CD4-positive, alpha-beta memory T cell (primary cell): ENCODE measurements around the gene MPHOSPH9. TPM values are rescaled to one million over a fixed set of nuclear protein-coding genes. Genes with fewer than 3 reads are reported as not detected.

Experiments used
- CTCF ChIA-PET: fragments of 350-600 bp; sonication (Branson Sonifier 250); formaldehyde crosslinking; loops from one replicate; lab custom pipeline; 2021; ENCODE audit warnings: inconsistent platforms; ENCODE audit not compliant: partially characterized antibody; lab: Charles Lee
- POLR2A ChIA-PET: fragments of 350-600 bp; sonication (Branson Sonifier 250); formaldehyde crosslinking; loops from one replicate; lab custom pipeline; 2021; ENCODE audit not compliant: partially characterized antibody; lab: Charles Lee
- DNase-seq, 5 donors: peaks; one replicate each; pipeline versions ENCODE4 v3.0.0 to v3.0.0-alpha.2; 2020 to 2022; ENCODE audit warnings: mixed read lengths in 1 of 5
- H3K27ac ChIP-seq: one replicate; pipeline ENCODE4 v1.7.0; 2013; ENCODE audit warnings: low read depth, low read length
- H3K27me3 ChIP-seq: 2 replicates; pipeline ENCODE4 v1.7.0; 2013; ENCODE audit warnings: mild to moderate bottlenecking, low read length, moderate library complexity; ENCODE audit not compliant: insufficient read depth
- H3K36me3 ChIP-seq: 2 replicates; pipeline ENCODE4 v1.7.0; 2013; ENCODE audit warnings: mild to moderate bottlenecking, low read length, moderate library complexity; ENCODE audit not compliant: insufficient read depth
- H3K4me1 ChIP-seq: 2 replicates; pipeline ENCODE4 v1.7.0; 2013; ENCODE audit warnings: mild to moderate bottlenecking, low read length, moderate library complexity; ENCODE audit not compliant: insufficient read depth
- H3K4me3 ChIP-seq, 2 donors: one replicate each; pipeline ENCODE4 v1.7.0; 2013; ENCODE audit warnings: low read length in 2 of 2, mild to moderate bottlenecking in 1 of 2
- H3K9me3 ChIP-seq, 2 donors: one replicate each; pipeline ENCODE4 v1.7.0; 2013; ENCODE audit warnings: low read length in 2 of 2, control low read depth in 1 of 2; ENCODE audit not compliant: control insufficient read depth in 1 of 2
- H3K27ac Mint-ChIP-seq, 7 donors: one replicate each; pipeline ENCODE4 v1.8.0; 2020 to 2021; ENCODE audit warnings: mixed read lengths in 7 of 7, mild to moderate bottlenecking in 6 of 7, inconsistent platforms in 3 of 7, moderate library complexity in 3 of 7
- H3K27me3 Mint-ChIP-seq, 2 donors: one replicate each; pipeline ENCODE4 v1.8.0; 2020 to 2021; ENCODE audit warnings: mixed read lengths in 2 of 2
- H3K36me3 Mint-ChIP-seq, 2 donors: one replicate each; pipeline ENCODE4 v1.8.0; 2020 to 2021; ENCODE audit warnings: mixed read lengths in 2 of 2, inconsistent platforms in 1 of 2, mild to moderate bottlenecking in 1 of 2
- H3K4me1 Mint-ChIP-seq, 4 donors: one replicate each; pipeline ENCODE4 v1.8.0; 2020 to 2021; ENCODE audit warnings: mixed read lengths in 4 of 4, mild to moderate bottlenecking in 1 of 4
- H3K4me3 Mint-ChIP-seq, 8 donors: one replicate each; pipeline ENCODE4 v1.8.0; 2020 to 2021; ENCODE audit warnings: mixed read lengths in 8 of 8, mild to moderate bottlenecking in 7 of 8, moderate library complexity in 6 of 8, inconsistent platforms in 3 of 8
- H3K9me3 Mint-ChIP-seq, 8 donors: one replicate each; pipeline ENCODE4 v1.8.0; 2020 to 2021; ENCODE audit warnings: mixed read lengths in 8 of 8, mild to moderate bottlenecking in 5 of 8, inconsistent platforms in 3 of 8, moderate library complexity in 1 of 8
- intact Hi-C: fragments of 100-400 bp; cut with micrococcal nuclease; formaldehyde crosslinking; loops from one replicate; pipeline ENCODE4 v1.15.1; 2023
- polyA plus RNA-seq, 2 donors: library from polyadenylated mRNA; unstranded; fragments of 300-500 nt; fragmentation: Illumina TruSeq; gene quantifications; one replicate each; pipeline ENCODE4 v1.2.3, GENCODE V29; 2021
- total RNA-seq, 2 experiments: library from RNA; stranded (reverse); gene quantifications; one replicate each; pipeline ENCODE4 v1.2.3, GENCODE V29; 2021

Gene MPHOSPH9
- total and polyA plus RNA-seq, 4 experiments from 2014 or later: 14.1 to 62.7 (median 45.1) TPM

GRCh38 chr12:123271001-123271668 is 38.2 kb upstream of the MPHOSPH9 start:
- Histone ChIP-seq H3K9me3 (no peaks in the 10 kb centered on the region), H3K27ac (no peak overlapping the region), H3K4me3 (peak overlapping the region in 1 of 2 donors; percentile 27), H3K4me1 (peaks cover 15% of the 10 kb centered on the region), H3K27me3 (no peaks in the 10 kb centered on the region), H3K36me3 (no peaks in the 10 kb centered on the region)
- DNase-seq: peak; percentile 70 to 74 (median 71)
- Mint-ChIP-seq H3K27ac (no peak overlapping the region), H3K4me3 (no peak overlapping the region), H3K4me1 (peaks cover 10 to 32% (median 15%) of the 10 kb centered on the region in 4 donors), H3K9me3 (no peaks in the 10 kb centered on the region), H3K27me3 (no peaks in the 10 kb centered on the region), H3K36me3 (no peaks in the 10 kb centered on the region)
- POLR2A ChIA-PET: interaction anchor here (0.8 to 2.5 kb wide), 3 partner anchors 20 to 42 kb away, joined by 3 to 13 read pairs (median 5); partner anchors contain the start of genes MPHOSPH9 and MTRFR
- CTCF ChIA-PET: interaction anchor here (1.9 kb wide), 1 partner anchor 312 kb away, joined by 20 read pairs; the partner anchor contains the start of gene TMED2
- intact Hi-C loops: loop anchor here (1.0 kb wide), 2 partner anchors 311 to 347 kb away; no protein-coding TSS in a partner anchor

DNA sequence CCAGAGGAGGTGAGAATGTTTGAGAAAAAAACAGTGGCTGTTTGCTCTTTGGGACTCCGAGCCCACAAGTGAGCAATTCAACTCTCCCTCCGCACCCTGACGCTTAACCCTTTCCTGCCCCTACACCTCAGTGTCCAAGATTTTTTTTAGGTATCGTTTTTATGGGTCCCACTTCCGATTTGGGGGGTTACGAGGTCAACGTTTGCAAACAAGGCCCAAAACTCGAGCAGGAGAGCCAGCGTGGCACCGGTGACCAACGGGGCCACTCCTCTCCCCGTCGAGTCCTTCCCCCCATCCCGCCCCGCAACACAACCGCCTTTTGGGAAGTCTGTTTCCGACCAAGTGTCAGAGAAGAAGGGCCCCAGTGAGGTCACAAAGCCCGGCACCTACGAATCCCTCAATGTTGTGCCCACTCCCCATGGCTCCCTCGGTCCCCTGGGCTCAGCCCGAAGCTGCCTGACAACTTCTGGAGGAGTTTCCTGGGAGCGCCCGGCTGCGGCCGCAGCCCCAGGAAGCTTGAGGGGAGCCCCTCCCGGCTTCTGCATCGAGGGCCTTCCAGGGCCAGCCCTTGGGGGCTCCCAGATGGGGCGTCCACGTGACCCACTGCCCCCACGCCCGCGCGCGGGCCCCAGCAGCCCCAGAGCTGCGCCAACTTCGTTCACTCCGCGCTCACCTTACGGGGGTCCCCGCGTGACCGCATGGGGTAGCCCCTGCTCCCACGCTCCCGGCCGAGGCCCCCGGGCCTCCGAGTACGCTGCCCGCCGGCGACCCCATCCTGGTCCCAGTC is 37.5 kb upstream of the MPHOSPH9 start:
- DNase-seq: peak in 2 of 5 donors; percentile 7 to 45
- Histone ChIP-seq H3K4me3 (peak overlapping the region; percentile 27 to 47), H3K4me1 (peaks cover 15% of the 10 kb centered on the region), H3K27ac (peak overlapping the region; percentile 21), H3K36me3 (no peaks in the 10 kb centered on the region), H3K9me3 (no peaks in the 10 kb centered on the region), H3K27me3 (no peaks in the 10 kb centered on the region)
- intact Hi-C loops: loop anchor here (1.0 kb wide), 1 partner anchor 95 kb away; no protein-coding TSS in a partner anchor
- POLR2A ChIA-PET: interaction anchor here (0.8 to 2.5 kb wide), 3 partner anchors 19 to 41 kb away, joined by 3 to 13 read pairs (median 5); partner anchors contain the start of genes MPHOSPH9 and MTRFR
- Mint-ChIP-seq H3K4me3 (peak overlapping the region; percentile 75 to 89 (median 82)), H3K9me3 (no peaks in the 10 kb centered on the region), H3K27me3 (no peaks in the 10 kb centered on the region), H3K27ac (peak overlapping the region; percentile 32 to 73 (median 60)), H3K4me1 (peaks cover 10 to 32% (median 15%) of the 10 kb centered on the region in 4 donors), H3K36me3 (no peaks in the 10 kb centered on the region)
- CTCF ChIA-PET: interaction anchor here (0.6 to 1.9 kb wide), 5 partner anchors 17 to 313 kb away, joined by 3 to 20 read pairs (median 4); partner anchors contain the start of genes MPHOSPH9, MTRFR and TMED2

DNA sequence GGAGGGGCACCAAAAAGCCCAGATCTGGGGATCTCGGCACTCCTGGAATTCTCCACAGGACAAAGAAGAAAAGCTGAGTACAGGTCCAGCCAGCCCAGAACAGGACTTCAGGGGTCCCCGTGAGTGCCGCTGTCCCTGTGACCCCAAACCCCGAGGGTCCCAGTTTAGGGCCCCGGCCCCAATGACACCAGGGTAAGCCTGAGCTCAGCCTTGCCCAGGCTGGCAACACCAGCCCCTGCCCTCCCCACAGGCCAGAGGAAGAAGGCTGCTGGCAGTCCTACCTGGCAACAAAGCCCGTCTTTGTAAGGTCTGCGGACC is 36.9 kb upstream of the MPHOSPH9 start:
- Mint-ChIP-seq H3K4me1 (peaks cover 10 to 32% (median 15%) of the 10 kb centered on the region in 4 donors), H3K9me3 (no peaks in the 10 kb centered on the region), H3K36me3 (no peaks in the 10 kb centered on the region), H3K4me3 (peak overlapping the region; percentile 75 to 89 (median 82)), H3K27me3 (no peaks in the 10 kb centered on the region), H3K27ac (peak overlapping the region in 6 of 7 donors; percentile 42 to 72 (median 56))
- DNase-seq: no peak
- Histone ChIP-seq H3K27me3 (no peaks in the 10 kb centered on the region), H3K4me3 (peak overlapping the region in 1 of 2 donors; percentile 27), H3K4me1 (peaks cover 15% of the 10 kb centered on the region), H3K36me3 (no peaks in the 10 kb centered on the region), H3K9me3 (no peaks in the 10 kb centered on the region), H3K27ac (peak overlapping the region; percentile 21)
- intact Hi-C loops: loop anchor here (1.0 kb wide), 1 partner anchor 95 kb away; no protein-coding TSS in a partner anchor
- ChIA-PET CTCF (interaction anchor here (0.6 to 1.9 kb wide), 5 partner anchors 18 to 313 kb away, joined by 3 to 20 read pairs (median 4); partner anchors contain the start of genes MPHOSPH9, MTRFR and TMED2), POLR2A (interaction anchor here (0.7 to 2.5 kb wide), 5 partner anchors 18 to 332 kb away, joined by 3 to 13 read pairs (median 3); partner anchors contain the start of genes DDX55, MPHOSPH9 and MTRFR)

DNA sequence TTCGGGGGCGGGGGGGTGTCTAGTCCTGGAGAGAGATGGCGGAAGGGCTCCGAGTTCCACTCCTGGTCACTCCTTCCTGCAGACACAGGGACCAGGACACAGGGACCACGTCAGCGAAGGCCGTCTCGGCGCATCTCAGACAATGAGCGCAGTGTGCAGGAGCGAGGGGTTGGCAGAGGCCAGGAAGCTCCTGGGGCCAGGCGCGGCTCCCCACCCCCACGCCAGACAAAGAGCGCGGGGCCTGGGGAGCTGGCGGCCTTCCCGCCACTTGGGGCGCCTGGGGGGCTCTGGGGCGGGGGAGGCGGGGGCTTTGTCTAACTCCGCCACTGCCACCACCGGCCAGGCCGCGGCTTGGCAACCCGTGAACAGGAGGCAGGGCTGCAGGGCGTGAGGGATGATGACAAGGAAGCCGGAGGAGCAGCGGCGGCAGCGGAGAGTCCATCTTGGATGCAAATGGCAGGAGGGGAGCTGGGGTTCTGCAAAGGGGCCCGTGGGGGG is 36.5 kb upstream of the MPHOSPH9 start:
- no peaks in the 10 kb centered on the region for H3K36me3 Mint-ChIP-seq
- no peaks in the 10 kb centered on the region for H3K9me3 Mint-ChIP-seq
- POLR2A ChIA-PET: interaction anchor here (0.7 to 2.5 kb wide), 5 partner anchors 18 to 333 kb away, joined by 3 to 13 read pairs (median 3); partner anchors contain the start of genes DDX55, MPHOSPH9 and MTRFR
- no peaks in the 10 kb centered on the region for H3K27me3 Mint-ChIP-seq
- H3K4me1 Mint-ChIP-seq: peaks cover 10 to 32% (median 15%) of the 10 kb centered on the region in 4 donors
- intact Hi-C loops: no loop called here
- peak in 3 of 5 donors; percentile 12 to 59 (median 21) for DNase-seq
- CTCF ChIA-PET: interaction anchor here (1.3 to 1.9 kb wide), 4 partner anchors 24 to 314 kb away, joined by 3 to 20 read pairs (median 5); partner anchors contain the start of genes MPHOSPH9, MTRFR and TMED2
- peak overlapping the region; percentile 21 for H3K27ac ChIP-seq
- H3K27ac Mint-ChIP-seq: peak overlapping the region in 6 of 7 donors; percentile 18 to 72 (median 55)
- H3K9me3 ChIP-seq: no peaks in the 10 kb centered on the region
- H3K4me3 Mint-ChIP-seq: peak overlapping the region; percentile 77 to 89 (median 82)
- no peak overlapping the region for H3K4me3 ChIP-seq
- H3K27me3 ChIP-seq: no peaks in the 10 kb centered on the region
- no peaks in the 10 kb centered on the region for H3K36me3 ChIP-seq
- H3K4me1 ChIP-seq: peaks cover 15% of the 10 kb centered on the region

DNA sequence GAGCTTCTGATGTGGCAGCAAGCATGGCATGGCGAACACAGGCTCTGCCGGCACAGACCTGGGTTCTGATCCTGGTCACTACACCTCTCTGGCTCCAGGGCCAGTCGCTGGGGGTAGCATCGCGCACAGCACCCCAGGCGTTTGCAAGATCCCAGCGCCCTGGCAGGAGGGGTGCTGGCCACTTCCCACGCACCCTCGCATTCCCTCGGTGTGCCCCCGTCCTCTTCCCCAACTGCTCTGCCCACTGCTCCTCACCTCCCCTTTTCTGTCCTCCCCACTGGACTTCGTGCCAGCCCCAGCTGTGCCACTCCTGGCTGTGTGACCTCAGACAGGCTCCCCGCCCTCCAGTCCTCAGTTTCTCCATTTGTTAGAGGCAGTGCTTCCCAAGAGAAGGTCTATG is 35.9 kb upstream of the MPHOSPH9 start:
- Histone ChIP-seq H3K4me1 (peaks cover 15% of the 10 kb centered on the region), H3K4me3 (no peak overlapping the region), H3K27me3 (no peaks in the 10 kb centered on the region), H3K9me3 (no peaks in the 10 kb centered on the region), H3K36me3 (no peaks in the 10 kb centered on the region), H3K27ac (no peak overlapping the region)
- H3K36me3 Mint-ChIP-seq: no peaks in the 10 kb centered on the region
- CTCF ChIA-PET: interaction anchor here (1.5 kb wide), 1 partner anchor 23 kb away, joined by 3 read pairs; no protein-coding TSS in a partner anchor
- H3K27ac Mint-ChIP-seq: peak overlapping the region in 3 of 7 donors; percentile 42 to 77 (median 72)
- POLR2A ChIA-PET: interaction anchor here (1.0 kb wide), 1 partner anchor 11 kb away, joined by 4 read pairs; no protein-coding TSS in a partner anchor
- H3K4me3 Mint-ChIP-seq: peak overlapping the region in 6 of 8 donors; percentile 47 to 78 (median 62)
- intact Hi-C loops: no loop called here
- peaks cover 10 to 32% (median 15%) of the 10 kb centered on the region in 4 donors for H3K4me1 Mint-ChIP-seq
- no peaks in the 10 kb centered on the region for H3K9me3 Mint-ChIP-seq
- DNase-seq: no peak
- no peaks in the 10 kb centered on the region for H3K27me3 Mint-ChIP-seq

- H3K4me3 Mint-ChIP-seq: peak overlapping the region in 3 of 8 donors; percentile 48 to 70 (median 58)
- CTCF ChIA-PET: interaction anchor here (0.6 kb wide), 1 partner anchor 114 kb away, joined by 3 read pairs; no protein-coding TSS in a partner anchor
- Histone ChIP-seq H3K4me1 (peaks cover 15% of the 10 kb centered on the region), H3K4me3 (no peak overlapping the region), H3K9me3 (no peaks in the 10 kb centered on the region), H3K27ac (no peak overlapping the region), H3K36me3 (no peaks in the 10 kb centered on the region), H3K27me3 (no peaks in the 10 kb centered on the region)
- POLR2A ChIA-PET: interaction anchor here (1.0 kb wide), 1 partner anchor 10 kb away, joined by 4 read pairs; no protein-coding TSS in a partner anchor
- no peak for DNase-seq
- H3K36me3 Mint-ChIP-seq: no peaks in the 10 kb centered on the region
- peak overlapping the region in 1 of 7 donors; percentile 61 for H3K27ac Mint-ChIP-seq
- peaks cover 10 to 32% (median 15%) of the 10 kb centered on the region in 4 donors for H3K4me1 Mint-ChIP-seq
- intact Hi-C loops: no loop called here
- H3K27me3 Mint-ChIP-seq: no peaks in the 10 kb centered on the region
- H3K9me3 Mint-ChIP-seq: no peaks in the 10 kb centered on the region
These were observed 35.3 kb upstream of the MPHOSPH9 start for GRCh38 chr12:123267991-123268843.
